ENCODE measurements around the gene CYB561D2.
"Not testable (repeated sequence)": the region's sequence is repeated elsewhere in the genome, so short reads cannot be mapped to it uniquely, and the experiment has no call there.

The CYB561D2 gene

GRCh38 chr3:50350527-50351322 is at the start of gene CYB561D2, which contains the start of gene NPRL2:
CYB561D2 (plus strand) TSS chr3:50350862; CDS start chr3:50351434, 572 bp downstream.
NPRL2 (minus strand) TSS chr3:50350775; CDS start chr3:50350652, 123 bp downstream.
- peak within 1 kb of the TSS; percentile 18 for H2AFZ ChIP-seq (ENCODE audit: low read depth, low read length)
- peak within 1 kb of the TSS; percentile 69 for H3K4me3 ChIP-seq (ENCODE audit: low read length)
- H3K27me3 ChIP-seq (ENCODE audit: insufficient read depth, low read length) = no peaks in the 10 kb centered on the region
- H3K36me3 ChIP-seq (ENCODE audit: insufficient read depth, low read length) = peaks cover 35% of the 10 kb centered on the region
- H3K4me1 ChIP-seq (ENCODE audit: insufficient read depth, low read length) = peaks cover 21% of the 10 kb centered on the region
- H3K9me3 ChIP-seq (ENCODE audit: low read length) = no peaks in the 10 kb centered on the region

- Histone ChIP-seq H3K27me3 (ENCODE audit: insufficient read depth, low read length) (no peaks in the 10 kb centered on the region), H3K9me3 (ENCODE audit: low read length) (no peaks in the 10 kb centered on the region), H3K4me3 (ENCODE audit: low read length) (no peak overlapping the region), H3K4me1 (ENCODE audit: insufficient read depth, low read length) (peaks cover 18% of the 10 kb centered on the region), H3K36me3 (ENCODE audit: insufficient read depth, low read length) (no peaks in the 10 kb centered on the region), H2AFZ (ENCODE audit: low read depth, low read length) (no peak overlapping the region)
Measured at GRCh38 chr3:50302095-50303012, 48.3 kb upstream of the CYB561D2 start.

- no peaks in the 10 kb centered on the region for H3K27me3 ChIP-seq (ENCODE audit: insufficient read depth, low read length)
- H3K4me1 ChIP-seq (ENCODE audit: insufficient read depth, low read length) = peaks cover 16% of the 10 kb centered on the region
- no peaks in the 10 kb centered on the region for H3K36me3 ChIP-seq (ENCODE audit: insufficient read depth, low read length)
- H3K4me3 ChIP-seq (ENCODE audit: low read length) = no peak within 1 kb of the TSS
- no peak within 1 kb of the TSS for H2AFZ ChIP-seq (ENCODE audit: low read depth, low read length)
- no peaks in the 10 kb centered on the region for H3K9me3 ChIP-seq (ENCODE audit: low read length)
Measured at GRCh38 chr3:50303013-50303815, 47.4 kb upstream of the CYB561D2 start, which contains the start of gene HYAL1. HYAL1 (minus strand) TSS chr3:50303574; CDS start chr3:50302956, 618 bp downstream.

GRCh38 chr3:50304601-50305000 is 46.1 kb upstream of the CYB561D2 start:
- Histone ChIP-seq H3K36me3 (ENCODE audit: insufficient read depth, low read length) (peaks cover under 1% of the 10 kb centered on the region), H3K9me3 (ENCODE audit: low read length) (peaks cover 6% of the 10 kb centered on the region)

GRCh38 chr3:50312041-50312440 is 38.6 kb upstream of the CYB561D2 start:
- peaks cover 19% of the 10 kb centered on the region for H3K36me3 ChIP-seq (ENCODE audit: insufficient read depth, low read length)
- H3K4me3 ChIP-seq (ENCODE audit: low read length); H2AFZ ChIP-seq (ENCODE audit: low read depth, low read length); H3K27me3 ChIP-seq (ENCODE audit: insufficient read depth, low read length); H3K4me1 ChIP-seq (ENCODE audit: insufficient read depth, low read length): not testable (repeated sequence)
- H3K9me3 ChIP-seq (ENCODE audit: low read length) = peaks cover 10% of the 10 kb centered on the region

More at GRCh38 chr3:50304601-50305000, 46.1 kb upstream of the CYB561D2 start:
- peaks cover 12% of the 10 kb centered on the region for H3K4me1 ChIP-seq (ENCODE audit: insufficient read depth, low read length)
- H2AFZ ChIP-seq (ENCODE audit: low read depth, low read length) = no peak overlapping the region
- H3K4me3 ChIP-seq (ENCODE audit: low read length) = no peak overlapping the region
- H3K27me3 ChIP-seq (ENCODE audit: insufficient read depth, low read length) = no peaks in the 10 kb centered on the region

GRCh38 chr3:50314342-50314741 is 36.3 kb upstream of the CYB561D2 start:
- no peaks in the 10 kb centered on the region for H3K27me3 ChIP-seq (ENCODE audit: insufficient read depth, low read length)
- H3K4me3 ChIP-seq (ENCODE audit: low read length) = no peak overlapping the region
- H3K36me3 ChIP-seq (ENCODE audit: insufficient read depth, low read length) = peaks cover 39% of the 10 kb centered on the region
- peaks cover 6% of the 10 kb centered on the region for H3K9me3 ChIP-seq (ENCODE audit: low read length)
- H3K4me1 ChIP-seq (ENCODE audit: insufficient read depth, low read length) = peaks cover 5% of the 10 kb centered on the region
- no peak overlapping the region for H2AFZ ChIP-seq (ENCODE audit: low read depth, low read length)

GRCh38 chr3:50314816-50315215 is 35.8 kb upstream of the CYB561D2 start:
- Histone ChIP-seq H3K4me1 (ENCODE audit: insufficient read depth, low read length) (peaks cover 10% of the 10 kb centered on the region), H3K4me3 (ENCODE audit: low read length) (no peak overlapping the region), H3K9me3 (ENCODE audit: low read length) (peaks cover 2% of the 10 kb centered on the region), H3K36me3 (ENCODE audit: insufficient read depth, low read length) (peaks cover 41% of the 10 kb centered on the region), H2AFZ (ENCODE audit: low read depth, low read length) (no peak overlapping the region), H3K27me3 (ENCODE audit: insufficient read depth, low read length) (no peaks in the 10 kb centered on the region)

GRCh38 chr3:50316657-50317242 is 33.9 kb upstream of the CYB561D2 start:
- H3K36me3 ChIP-seq (ENCODE audit: insufficient read depth, low read length) = peaks cover 44% of the 10 kb centered on the region

GRCh38 chr3:50317300-50317699 is 33.4 kb upstream of the CYB561D2 start:
- no peak overlapping the region for H3K4me3 ChIP-seq (ENCODE audit: low read length)
- H3K36me3 ChIP-seq (ENCODE audit: insufficient read depth, low read length) = peaks cover 44% of the 10 kb centered on the region
- H2AFZ ChIP-seq (ENCODE audit: low read depth, low read length) = no peak overlapping the region
- H3K27me3 ChIP-seq (ENCODE audit: insufficient read depth, low read length) = no peaks in the 10 kb centered on the region
- H3K9me3 ChIP-seq (ENCODE audit: low read length) = peaks cover 2% of the 10 kb centered on the region
- H3K4me1 ChIP-seq (ENCODE audit: insufficient read depth, low read length) = peaks cover 25% of the 10 kb centered on the region

More at GRCh38 chr3:50316657-50317242, 33.9 kb upstream of the CYB561D2 start:
- Histone ChIP-seq H3K4me1 (ENCODE audit: insufficient read depth, low read length) (peaks cover 20% of the 10 kb centered on the region), H2AFZ (ENCODE audit: low read depth, low read length) (no peak overlapping the region), H3K4me3 (ENCODE audit: low read length) (no peak overlapping the region), H3K27me3 (ENCODE audit: insufficient read depth, low read length) (no peaks in the 10 kb centered on the region), H3K9me3 (ENCODE audit: low read length) (peaks cover 2% of the 10 kb centered on the region)

GRCh38 chr3:50318163-50318562 is 32.5 kb upstream of the CYB561D2 start:
- Histone ChIP-seq H3K36me3 (ENCODE audit: insufficient read depth, low read length) (peaks cover 43% of the 10 kb centered on the region), H2AFZ (ENCODE audit: low read depth, low read length) (no peak overlapping the region), H3K4me3 (ENCODE audit: low read length) (no peak overlapping the region), H3K27me3 (ENCODE audit: insufficient read depth, low read length) (no peaks in the 10 kb centered on the region), H3K9me3 (ENCODE audit: low read length) (peaks cover 2% of the 10 kb centered on the region), H3K4me1 (ENCODE audit: insufficient read depth, low read length) (peaks cover 25% of the 10 kb centered on the region)

GRCh38 chr3:50318615-50319014 is 32.0 kb upstream of the CYB561D2 start:
- peaks cover 2% of the 10 kb centered on the region for H3K9me3 ChIP-seq (ENCODE audit: low read length)
- peaks cover 25% of the 10 kb centered on the region for H3K4me1 ChIP-seq (ENCODE audit: insufficient read depth, low read length)
- H3K27me3 ChIP-seq (ENCODE audit: insufficient read depth, low read length) = no peaks in the 10 kb centered on the region
- peaks cover 42% of the 10 kb centered on the region for H3K36me3 ChIP-seq (ENCODE audit: insufficient read depth, low read length)
- no peak overlapping the region for H2AFZ ChIP-seq (ENCODE audit: low read depth, low read length)
- no peak overlapping the region for H3K4me3 ChIP-seq (ENCODE audit: low read length)
